Panc1 (cell line): ENCODE measurements around the gene MYO16.

Experiments used
- SIN3A ChIP-seq: IDR thresholded peaks from 2 replicates; pipeline ENCODE4 v1.6.1; 2012; ENCODE audit warnings: low read depth, mild to moderate bottlenecking, low read length, moderate library complexity, borderline replicate concordance; ENCODE audit not compliant: insufficient read depth
- TCF7L2 ChIP-seq: IDR thresholded peaks from 2 replicates; pipeline ENCODE4 v1.6.1; 2011; ENCODE audit warnings: mild to moderate bottlenecking, low read depth, low read length, inconsistent platforms
- TF ChIP-seq, protein P1 (sequence below): fragments of 450-650 bp; IDR thresholded peaks from 2 replicates; pipeline ENCODE4 v1.5.1; 2017; ENCODE audit warnings: mild to moderate bottlenecking

DNA sequence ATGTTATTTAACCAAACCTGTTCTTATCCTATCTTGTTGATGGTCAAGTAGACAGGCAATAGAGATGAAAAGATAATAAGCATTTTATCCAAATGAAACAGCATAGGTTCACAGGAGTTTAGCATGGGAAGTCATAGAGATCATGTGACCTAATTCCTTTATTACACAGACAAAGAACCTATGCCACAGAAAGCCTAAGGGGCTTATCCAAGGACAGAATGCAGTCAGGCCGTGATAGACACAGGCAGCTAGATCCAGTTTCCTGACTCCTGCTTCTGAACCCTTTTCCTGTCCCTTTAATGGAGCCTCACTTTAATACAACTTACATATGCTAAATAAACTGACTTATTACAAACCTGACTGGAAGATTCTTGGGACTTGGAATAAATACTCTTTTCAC, 624.9 kb downstream of the MYO16 start:
- TF ChIP-seq, protein P1, sequence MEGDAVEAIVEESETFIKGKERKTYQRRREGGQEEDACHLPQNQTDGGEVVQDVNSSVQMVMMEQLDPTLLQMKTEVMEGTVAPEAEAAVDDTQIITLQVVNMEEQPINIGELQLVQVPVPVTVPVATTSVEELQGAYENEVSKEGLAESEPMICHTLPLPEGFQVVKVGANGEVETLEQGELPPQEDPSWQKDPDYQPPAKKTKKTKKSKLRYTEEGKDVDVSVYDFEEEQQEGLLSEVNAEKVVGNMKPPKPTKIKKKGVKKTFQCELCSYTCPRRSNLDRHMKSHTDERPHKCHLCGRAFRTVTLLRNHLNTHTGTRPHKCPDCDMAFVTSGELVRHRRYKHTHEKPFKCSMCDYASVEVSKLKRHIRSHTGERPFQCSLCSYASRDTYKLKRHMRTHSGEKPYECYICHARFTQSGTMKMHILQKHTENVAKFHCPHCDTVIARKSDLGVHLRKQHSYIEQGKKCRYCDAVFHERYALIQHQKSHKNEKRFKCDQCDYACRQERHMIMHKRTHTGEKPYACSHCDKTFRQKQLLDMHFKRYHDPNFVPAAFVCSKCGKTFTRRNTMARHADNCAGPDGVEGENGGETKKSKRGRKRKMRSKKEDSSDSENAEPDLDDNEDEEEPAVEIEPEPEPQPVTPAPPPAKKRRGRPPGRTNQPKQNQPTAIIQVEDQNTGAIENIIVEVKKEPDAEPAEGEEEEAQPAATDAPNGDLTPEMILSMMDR, result no peak
- TF ChIP-seq TCF7L2 (no peak), SIN3A (no peak)
